K562 (cell line): Measurements from ENCODE around the gene DCST1.

ENCODE experiments used
- CTCF ChIP-seq, 3 experiments: IDR thresholded peaks in 2 of 3; conservative IDR thresholded peaks in 1 of 3; 2 replicates each; pipeline ENCODE4 v1.5.1; 2011 to 2012; ENCODE audit warnings: low read length in 3 of 3, mild to moderate bottlenecking in 3 of 3, control low read depth in 2 of 3, improper control_type of control experiment in 1 of 3, inconsistent platforms in 1 of 3, low read depth in 1 of 3, mixed read lengths in 1 of 3, moderate library complexity in 1 of 3; ENCODE audit not compliant: insufficient read depth in 2 of 3
- CXXC5 ChIP-seq: fragments of 250-450 bp; sonication (Bioruptor Pico); IDR thresholded peaks from 2 replicates; pipeline ENCODE4 v1.8.0; 2022; ENCODE audit warnings: inconsistent platforms, mild to moderate bottlenecking, moderate library complexity
- MAFG ChIP-seq: fragments of 450-650 bp; conservative IDR thresholded peaks from 2 replicates; pipeline ENCODE4 v1.6.1; 2016; ENCODE audit warnings: missing genetic modification characterization, missing compliant biosample characterization
- MCM5 ChIP-seq: fragments of 450-650 bp; IDR thresholded peaks from 2 replicates; pipeline ENCODE4 v1.6.1; 2016; ENCODE audit warnings: low read depth
- PATZ1 ChIP-seq: fragments of 250-450 bp; sonication (Bioruptor Pico); IDR thresholded peaks from 2 replicates; pipeline ENCODE4 v1.5.0; 2020; ENCODE audit warnings: mild to moderate bottlenecking, borderline replicate concordance
- POLR2A ChIP-seq: fragments of 450-650 bp; conservative IDR thresholded peaks from 2 replicates; pipeline ENCODE4 v1.6.1; 2016
- SIX5 ChIP-seq, 2 experiments: IDR thresholded peaks; 2 replicates each; pipeline ENCODE4 v1.6.1; 2011; ENCODE audit warnings: low read length in 2 of 2, borderline replicate concordance in 1 of 2, low read depth in 1 of 2, mild to moderate bottlenecking in 1 of 2, moderate library complexity in 1 of 2; ENCODE audit not compliant: insufficient read depth in 1 of 2
- SUPT5H ChIP-seq: fragments of 450-650 bp; IDR thresholded peaks from 2 replicates; pipeline ENCODE4 v1.6.1; 2016
- TBP ChIP-seq: optimal IDR thresholded peaks from 2 replicates; pipeline ENCODE3; 2011; ENCODE audit warnings: low read depth, low read length, improper control_type of control experiment
- ZFP36 ChIP-seq: fragments of 150-350 bp; IDR thresholded peaks from 2 replicates; pipeline ENCODE4 v1.6.1; 2018; ENCODE audit warnings: low read length, low read depth; ENCODE audit not compliant: partially characterized antibody
- ZNF146 ChIP-seq: IDR thresholded peaks from one replicate; pipeline ENCODE4 v1.6.1; 2018; ENCODE audit warnings: missing compliant biosample characterization; ENCODE audit not compliant: unreplicated experiment
- ZNF280A ChIP-seq: fragments of 450-650 bp; IDR thresholded peaks from 2 replicates; pipeline ENCODE4 v1.6.1; 2018; ENCODE audit warnings: mild to moderate bottlenecking, low read depth; ENCODE audit not compliant: partially characterized antibody

GRCh38 chr1:155062702-155063411 is 29.2 kb downstream of the DCST1 start:
- TF ChIP-seq ZFP36 (no peak), SIX5 (IDR thresholded peaks at IDR 0.05; ENCODE audit: borderline replicate concordance in 1 of 2, insufficient read depth in 1 of 2, low read depth in 1 of 2, low read length in 2 of 2) (no peak), ZNF280A (no peak), ZNF146 (peak; percentile 16), SUPT5H (peak; percentile 50; the same call in 1 of the 2 replicates), MAFG (tag) (no peak), CXXC5 (CRISPR knock-in tag) (no peak), TBP (no peak), POLR2A (no peak), CTCF (IDR thresholded peaks at IDR 0.05 in 2 of 3, conservative IDR thresholded peaks at IDR 0.05 in 1 of 3; ENCODE audit: insufficient read depth in 2 of 3, low read depth in 1 of 3, low read length in 3 of 3) (peak; percentile 88 to 97 (median 96)), PATZ1 (CRISPR knock-in tag) (no peak), MCM5 (no peak)
